ENCODE data around the gene WIPF1. TPM values are rescaled to one million over a fixed set of nuclear protein-coding genes. Genes with fewer than 3 reads are reported as not detected.

Gene WIPF1, protein sequence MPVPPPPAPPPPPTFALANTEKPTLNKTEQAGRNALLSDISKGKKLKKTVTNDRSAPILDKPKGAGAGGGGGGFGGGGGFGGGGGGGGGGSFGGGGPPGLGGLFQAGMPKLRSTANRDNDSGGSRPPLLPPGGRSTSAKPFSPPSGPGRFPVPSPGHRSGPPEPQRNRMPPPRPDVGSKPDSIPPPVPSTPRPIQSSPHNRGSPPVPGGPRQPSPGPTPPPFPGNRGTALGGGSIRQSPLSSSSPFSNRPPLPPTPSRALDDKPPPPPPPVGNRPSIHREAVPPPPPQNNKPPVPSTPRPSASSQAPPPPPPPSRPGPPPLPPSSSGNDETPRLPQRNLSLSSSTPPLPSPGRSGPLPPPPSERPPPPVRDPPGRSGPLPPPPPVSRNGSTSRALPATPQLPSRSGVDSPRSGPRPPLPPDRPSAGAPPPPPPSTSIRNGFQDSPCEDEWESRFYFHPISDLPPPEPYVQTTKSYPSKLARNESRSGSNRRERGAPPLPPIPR
- total RNA-seq (2014; rRNA removed; shearing (Covaris generic)) = 13.2 and 15.6 TPM in 2 replicates

DNA sequence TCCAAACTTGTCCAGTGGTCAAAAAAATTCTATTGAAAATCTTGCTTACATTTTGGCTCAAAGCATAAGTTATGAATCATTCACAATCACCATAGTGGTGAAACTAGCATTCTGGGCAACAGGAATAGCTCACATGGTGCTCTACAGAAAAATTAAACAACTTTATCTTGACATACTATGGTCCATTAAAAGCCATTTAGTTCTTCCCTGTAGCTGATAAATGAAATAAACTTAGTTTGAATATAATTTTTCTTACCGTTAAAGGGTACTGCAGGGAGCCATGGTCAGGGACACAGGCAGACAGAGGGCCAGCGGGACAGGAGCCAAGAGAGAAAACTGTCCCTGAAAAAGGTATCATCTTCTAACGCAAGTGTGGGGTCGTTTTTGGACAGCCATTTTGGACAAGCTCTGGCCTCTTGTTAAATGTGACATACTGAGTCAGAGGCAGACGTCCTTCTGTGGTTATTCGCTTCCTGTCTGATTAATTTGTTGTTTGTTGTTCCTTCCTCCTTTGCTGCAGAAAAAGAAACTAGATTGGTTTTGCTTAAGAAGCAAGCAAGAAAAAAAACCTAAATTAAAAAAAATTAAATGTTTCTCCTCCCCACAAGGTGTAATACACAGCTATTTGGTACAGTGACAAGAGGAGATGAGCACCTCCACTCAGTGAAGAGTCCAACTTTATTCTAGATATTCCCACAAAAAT, at the start of gene WIPF1:
WIPF1 (minus strand) TSS at position 460 of the 703 bp plus-strand sequence. CDS start 12,231 bp downstream, outside the sequence.

Small RNA genes within 50 kb of the gene (small RNA-seq; reads per million reads assigned to genes)
- not detected for gene RNU6-5P

Other genes starting within 250 kb of the WIPF1 start
- 21.2 TPM in 2 replicates for gene SCRN3, start 202.1 kb downstream of the WIPF1 start, total RNA-seq (2014; rRNA removed; shearing (Covaris generic))
- 0.30 and 0.72 TPM in 2 replicates for gene GPR155, start 110.8 kb downstream of the WIPF1 start, total RNA-seq (2014; rRNA removed; shearing (Covaris generic))
- gene CHRNA1, start 166.7 kb upstream of the WIPF1 start, total RNA-seq (2014; rRNA removed; shearing (Covaris generic)) = not detected in 2 replicates